HUES64 (cell line): ENCODE results near the gene WDR41.

Source experiments
- H3K27ac ChIP-seq: 2 replicates; pipeline ENCODE4 v1.7.0; 2013; ENCODE audit warnings: low read depth, low read length, inconsistent platforms
- H3K27me3 ChIP-seq: 2 replicates; pipeline ENCODE4 v1.6.1; 2013; ENCODE audit warnings: mild to moderate bottlenecking, low read length; ENCODE audit not compliant: insufficient read depth
- H3K36me3 ChIP-seq: 2 replicates; pipeline ENCODE4 v1.6.1; 2013; ENCODE audit warnings: mild to moderate bottlenecking, low read length; ENCODE audit not compliant: insufficient read depth
- H3K4me1 ChIP-seq: 2 replicates; pipeline ENCODE4 v1.6.1; 2013; ENCODE audit warnings: mild to moderate bottlenecking, low read length, moderate library complexity; ENCODE audit not compliant: insufficient read depth
- H3K4me3 ChIP-seq: 2 replicates; pipeline ENCODE4 v1.5.1; 2013; ENCODE audit warnings: mild to moderate bottlenecking, low read length, moderate library complexity
- H3K9ac ChIP-seq: 2 replicates; pipeline ENCODE4 v1.6.1; 2013; ENCODE audit warnings: mild to moderate bottlenecking, low read depth, low read length
- H3K9me3 ChIP-seq: 2 replicates; pipeline ENCODE4 v1.6.1; 2013; ENCODE audit warnings: low read depth, low read length; ENCODE audit not compliant: insufficient read depth
- WGBS: fragments of 150-250, 120-280 bp; methylation state at CpG from one replicate; pipeline ENCODE4 v1.1.7; 2013; ENCODE audit warnings: missing lambda C conversion rate; 5-methylcytosine and 5-hydroxymethylcytosine counted together

The WDR41 gene

DNA sequence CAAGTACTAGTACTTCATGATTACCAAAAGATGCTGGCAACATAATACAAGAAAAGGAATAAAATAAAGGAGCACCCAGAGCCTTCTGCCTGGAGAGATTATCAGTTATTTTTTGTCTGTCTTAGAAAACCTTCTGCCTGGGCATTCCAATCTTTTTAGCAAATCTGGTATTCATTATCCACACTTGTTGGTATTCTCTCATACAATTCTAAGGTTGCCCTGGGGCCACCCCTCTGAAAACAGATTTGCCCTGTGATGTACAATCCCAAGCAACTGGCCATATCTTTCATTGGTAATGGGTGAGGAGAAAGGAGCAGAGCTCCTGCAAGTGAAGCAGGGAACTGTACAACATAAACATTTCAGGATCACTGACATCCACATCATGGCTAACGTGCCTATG is 47.8 kb downstream of the WDR41 start:
- Histone ChIP-seq H3K27ac (no peak overlapping the region), H3K4me1 (no peaks in the 10 kb centered on the region), H3K9me3 (peaks cover 3% of the 10 kb centered on the region; the same call in 1 of the 2 replicates), H3K4me3 (no peak overlapping the region), H3K9ac (no peak overlapping the region), H3K36me3 (peaks cover 30% of the 10 kb centered on the region), H3K27me3 (no peaks in the 10 kb centered on the region)
- 97% methylated on average over 1 of the region's 1 CpG for WGBS

DNA sequence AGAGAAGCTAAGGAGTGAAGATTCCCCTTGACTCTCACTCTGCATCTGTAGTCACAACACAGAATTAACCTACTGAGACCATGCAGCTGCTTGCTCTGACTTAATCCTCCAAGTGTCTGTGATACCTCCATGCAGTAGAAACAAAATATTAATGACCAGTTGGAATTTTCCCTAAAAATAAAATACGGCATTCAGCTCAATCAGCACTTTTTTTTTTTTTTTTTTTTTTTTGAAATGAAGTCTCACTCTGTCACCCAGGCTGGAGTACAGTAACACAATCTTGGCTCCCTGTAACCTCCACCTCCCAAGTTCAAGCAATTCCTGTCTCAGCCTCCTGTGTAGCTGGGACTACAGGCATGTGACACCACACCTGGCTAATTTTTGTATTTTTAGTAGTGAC is 48.4 kb downstream of the WDR41 start:
- H3K27me3 ChIP-seq = no peaks in the 10 kb centered on the region
- 100% methylated on average over 1 of the region's 1 CpG for WGBS
- no peak overlapping the region for H3K9ac ChIP-seq
- H3K27ac ChIP-seq = no peak overlapping the region
- no peak overlapping the region for H3K4me3 ChIP-seq
- peaks cover 3% of the 10 kb centered on the region; the same call in 1 of the 2 replicates for H3K9me3 ChIP-seq
- no peaks in the 10 kb centered on the region for H3K4me1 ChIP-seq
- peaks cover 24% of the 10 kb centered on the region for H3K36me3 ChIP-seq

DNA sequence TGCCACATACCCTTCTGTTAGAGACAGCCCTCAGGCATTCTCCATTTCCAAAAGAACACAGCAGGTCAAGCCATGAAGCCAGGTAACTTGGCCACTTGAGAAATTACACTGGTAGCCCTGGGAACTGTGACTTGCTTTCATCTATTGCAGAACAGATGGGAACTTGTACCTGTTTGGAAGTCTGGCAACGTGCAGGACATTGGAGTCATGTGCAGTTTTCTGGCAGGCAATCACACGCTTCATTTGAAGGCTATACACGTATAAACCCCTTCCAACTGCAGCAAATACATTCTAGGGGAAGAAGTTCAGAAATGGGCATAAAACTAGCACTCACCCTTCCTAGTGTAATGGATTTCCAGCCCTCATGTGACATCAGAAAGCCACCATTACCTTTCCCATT is 54.0 kb downstream of the WDR41 start:
- no peak overlapping the region for H3K4me3 ChIP-seq
- no peaks in the 10 kb centered on the region for H3K9me3 ChIP-seq
- 92% methylated on average over 3 of the region's 3 CpGs for WGBS
- no peak overlapping the region for H3K27ac ChIP-seq
- H3K27me3 ChIP-seq = no peaks in the 10 kb centered on the region
- no peaks in the 10 kb centered on the region for H3K4me1 ChIP-seq
- H3K36me3 ChIP-seq = peaks cover 35% of the 10 kb centered on the region
- H3K9ac ChIP-seq = no peak overlapping the region

DNA sequence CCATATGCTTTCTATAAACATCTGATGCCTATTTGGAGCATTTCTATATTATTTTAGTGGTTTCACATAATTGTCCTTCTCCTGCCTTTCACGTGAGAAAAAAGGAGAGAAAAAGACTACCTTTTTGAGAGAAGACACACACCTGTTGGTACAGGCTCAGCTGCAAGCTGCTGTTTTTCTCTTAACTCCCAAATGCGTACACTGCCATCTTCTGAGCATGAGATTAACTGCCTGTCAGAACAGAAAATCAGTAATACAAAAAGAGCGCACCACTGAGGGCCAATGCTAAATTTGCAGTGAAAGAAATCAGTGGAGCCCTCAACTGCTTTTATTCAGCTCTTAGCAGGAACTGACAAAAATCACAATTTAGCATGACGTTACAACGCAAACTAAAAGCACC is 54.9 kb downstream of the WDR41 start:
- WGBS = 92% methylated on average over 5 of the region's 5 CpGs
- no peak overlapping the region for H3K4me3 ChIP-seq
- H3K9ac ChIP-seq = no peak overlapping the region
- H3K9me3 ChIP-seq = no peaks in the 10 kb centered on the region
- H3K36me3 ChIP-seq = peaks cover 44% of the 10 kb centered on the region
- H3K27me3 ChIP-seq = no peaks in the 10 kb centered on the region
- H3K4me1 ChIP-seq = no peaks in the 10 kb centered on the region
- H3K27ac ChIP-seq = no peak overlapping the region

DNA sequence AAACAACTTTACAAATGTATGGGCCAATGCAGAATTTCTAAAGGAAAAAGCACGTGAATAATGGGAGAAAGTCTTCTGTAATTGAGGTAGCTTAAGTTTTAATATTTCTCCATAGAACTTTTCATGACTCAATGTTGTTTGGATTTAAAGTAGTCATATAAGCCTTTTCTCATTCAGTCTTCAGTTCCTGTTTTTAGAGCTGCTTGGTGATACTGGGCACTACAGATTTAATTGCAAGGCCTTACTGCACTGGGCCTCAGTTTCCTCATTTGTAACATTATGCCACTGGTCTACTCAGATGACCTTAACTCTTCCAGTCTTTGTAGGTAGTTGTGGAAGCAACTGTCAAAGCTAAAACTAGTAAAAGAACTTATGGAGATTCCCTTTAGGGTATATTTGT is 60.4 kb downstream of the WDR41 start:
- Histone ChIP-seq H3K27ac (no peak overlapping the region), H3K9ac (no peak overlapping the region), H3K9me3 (no peaks in the 10 kb centered on the region), H3K4me3 (no peak overlapping the region), H3K4me1 (no peaks in the 10 kb centered on the region), H3K27me3 (no peaks in the 10 kb centered on the region), H3K36me3 (peaks cover 51% of the 10 kb centered on the region)
- WGBS = no CpG with 5 or more reads among the region's 1 CpG

DNA sequence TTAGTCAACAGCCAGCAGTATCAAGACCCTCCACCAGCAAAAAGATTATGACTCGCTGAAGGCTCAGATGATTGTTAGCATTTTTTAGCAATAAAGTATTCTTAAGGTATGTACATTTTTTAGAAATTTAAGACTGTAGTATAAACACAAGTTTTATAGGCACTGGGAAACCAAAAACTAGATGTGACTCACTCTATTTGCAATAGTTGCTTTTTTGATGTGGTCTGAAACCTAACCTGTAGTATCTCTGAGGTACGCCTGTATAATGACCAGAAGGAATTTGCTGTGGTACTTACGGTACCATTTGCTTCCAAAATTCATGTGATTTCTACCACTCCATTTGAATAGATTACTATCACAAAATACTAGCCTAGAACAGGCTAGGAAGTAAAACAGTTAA is 60.8 kb downstream of the WDR41 start:
- no peak overlapping the region for H3K4me3 ChIP-seq
- WGBS = 98% methylated on average over 2 of the region's 3 CpGs
- no peaks in the 10 kb centered on the region for H3K4me1 ChIP-seq
- H3K9ac ChIP-seq = no peak overlapping the region
- H3K27ac ChIP-seq = no peak overlapping the region
- no peaks in the 10 kb centered on the region for H3K9me3 ChIP-seq
- peaks cover 47% of the 10 kb centered on the region for H3K36me3 ChIP-seq
- no peaks in the 10 kb centered on the region for H3K27me3 ChIP-seq

DNA sequence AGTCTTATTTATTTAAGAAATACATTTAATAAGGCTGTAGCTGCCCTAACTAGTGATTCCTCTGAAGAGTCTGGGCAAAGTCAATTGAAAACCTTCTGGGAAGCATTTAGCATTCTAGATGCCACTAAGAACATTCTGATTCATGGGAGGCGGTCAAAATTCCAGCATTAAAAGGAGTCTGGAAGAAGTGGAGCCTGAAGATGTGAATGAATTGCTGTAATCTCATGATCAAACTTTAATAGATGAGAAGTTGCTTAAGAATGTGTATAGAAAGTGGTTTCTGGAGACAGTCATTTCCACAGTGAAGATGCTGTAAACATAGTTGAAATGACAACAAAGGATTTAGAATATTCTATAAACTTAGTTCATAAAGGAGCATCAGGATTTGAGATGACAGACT is 61.4 kb downstream of the WDR41 start:
- no peak overlapping the region for H3K4me3 ChIP-seq
- peaks cover 46% of the 10 kb centered on the region for H3K36me3 ChIP-seq
- 90% methylated on average over 1 of the region's 1 CpG for WGBS
- H3K9me3 ChIP-seq = no peaks in the 10 kb centered on the region
- H3K4me1 ChIP-seq = no peaks in the 10 kb centered on the region
- no peak overlapping the region for H3K9ac ChIP-seq
- no peaks in the 10 kb centered on the region for H3K27me3 ChIP-seq
- no peak overlapping the region for H3K27ac ChIP-seq

DNA sequence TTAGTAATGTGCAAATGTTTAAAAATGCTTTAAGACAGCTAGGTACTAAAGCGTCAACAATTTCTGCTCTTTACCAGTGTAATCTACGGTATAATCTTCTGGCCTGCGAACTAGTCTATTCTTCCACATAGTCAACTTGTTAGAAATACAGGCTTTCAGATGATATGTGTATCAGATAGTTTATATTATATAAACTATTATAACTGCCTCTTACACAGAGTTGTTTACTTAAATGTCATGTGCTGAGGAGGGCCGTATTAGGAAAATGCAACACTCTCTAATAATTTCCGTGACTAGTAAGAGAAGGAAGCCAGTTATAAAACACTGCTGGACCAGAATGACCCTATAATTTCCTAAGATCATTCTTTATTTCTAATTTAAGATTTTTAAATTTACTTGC is 63.6 kb downstream of the WDR41 start:
- H3K9me3 ChIP-seq = no peaks in the 10 kb centered on the region
- H3K4me3 ChIP-seq = no peak overlapping the region
- H3K9ac ChIP-seq = no peak overlapping the region
- H3K36me3 ChIP-seq = peaks cover 40% of the 10 kb centered on the region
- WGBS = 96% methylated on average over 5 of the region's 5 CpGs
- H3K27ac ChIP-seq = no peak overlapping the region
- no peaks in the 10 kb centered on the region for H3K27me3 ChIP-seq
- H3K4me1 ChIP-seq = no peaks in the 10 kb centered on the region

DNA sequence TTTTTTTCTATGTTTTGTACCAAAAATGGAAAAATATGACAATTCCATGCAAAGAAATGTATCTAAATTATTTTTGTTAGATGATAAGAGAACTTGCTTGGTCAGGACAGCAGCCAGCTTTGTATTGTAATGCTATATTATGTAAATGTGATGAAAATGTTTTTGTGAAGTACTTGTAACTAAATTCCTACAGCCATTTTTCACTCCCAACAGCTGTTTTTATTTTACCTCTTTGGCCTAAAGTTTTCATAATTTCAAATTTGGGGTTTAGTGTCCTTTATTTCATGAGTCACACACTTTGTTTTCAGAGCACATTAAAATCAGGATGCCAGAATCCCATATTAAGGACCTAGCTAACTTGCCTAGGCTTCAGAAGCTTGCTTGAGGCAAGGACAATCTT is 64.1 kb downstream of the WDR41 start:
- Histone ChIP-seq H3K27ac (no peak overlapping the region), H3K9ac (no peak overlapping the region), H3K27me3 (no peaks in the 10 kb centered on the region), H3K36me3 (peaks cover 35% of the 10 kb centered on the region), H3K9me3 (0 out of 2 replicates have a peak, but pooled peaks cover 2% of the 10 kb centered on the region), H3K4me3 (no peak overlapping the region), H3K4me1 (no peaks in the 10 kb centered on the region)

DNA sequence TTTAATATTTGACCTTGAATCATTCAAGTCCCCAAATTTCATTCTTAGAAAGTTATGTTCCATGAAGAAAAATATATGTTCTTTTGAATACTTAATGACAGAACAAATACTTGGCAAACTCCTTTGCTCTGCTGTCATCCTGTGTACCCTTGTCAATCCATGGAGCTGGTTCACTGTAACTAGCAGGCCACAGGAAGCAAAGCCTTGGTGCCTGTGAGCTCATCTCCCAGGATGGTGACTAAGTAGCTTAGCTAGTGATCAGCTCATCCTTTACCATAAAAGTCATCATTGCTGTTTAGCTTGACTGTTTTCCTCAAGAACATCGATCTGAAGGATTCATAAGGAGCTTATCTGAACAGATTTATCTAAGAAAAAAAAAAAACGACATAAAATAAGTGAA is 65.4 kb downstream of the WDR41 start:
- Histone ChIP-seq H3K27me3 (no peaks in the 10 kb centered on the region), H3K4me1 (no peaks in the 10 kb centered on the region), H3K36me3 (peaks cover 22% of the 10 kb centered on the region), H3K27ac (no peak overlapping the region), H3K9me3 (0 out of 2 replicates have a peak, but pooled peaks cover 2% of the 10 kb centered on the region), H3K4me3 (no peak overlapping the region), H3K9ac (no peak overlapping the region)
- WGBS = 87% methylated on average over 2 of the region's 2 CpGs

DNA sequence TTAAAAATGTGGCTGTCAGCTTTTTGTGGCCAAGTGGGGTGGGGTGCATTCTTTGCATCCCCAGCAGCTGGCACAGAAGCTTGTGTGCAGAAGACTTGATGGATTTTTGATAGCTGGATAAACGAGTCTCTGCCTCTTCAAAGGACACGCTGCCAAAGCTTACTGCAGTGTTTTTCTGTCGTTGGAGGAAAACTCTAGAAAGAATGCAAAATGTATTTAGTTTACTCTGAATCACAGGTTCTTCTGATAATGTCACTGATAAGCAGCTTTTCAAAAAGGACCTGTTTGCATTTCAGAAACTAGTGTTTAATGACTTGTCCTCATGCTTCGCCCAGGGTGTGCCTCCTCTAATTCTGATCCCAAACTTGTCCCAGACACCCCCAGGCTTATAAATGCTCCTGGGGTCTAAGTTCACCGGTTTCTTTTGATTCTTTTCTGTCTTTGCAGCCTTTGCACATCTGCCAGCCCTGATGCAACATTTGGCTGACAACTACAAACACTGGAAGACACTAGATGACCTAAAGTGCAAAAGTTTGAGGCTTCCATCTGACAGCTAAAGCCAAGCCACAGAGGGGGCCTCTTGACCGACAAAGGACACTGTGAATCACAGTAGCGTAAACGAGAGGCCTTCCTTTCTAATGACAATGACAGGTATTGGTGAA is 66.0 kb downstream of the WDR41 start:
- no peaks in the 10 kb centered on the region for H3K4me1 ChIP-seq
- H3K4me3 ChIP-seq = no peak overlapping the region
- H3K9me3 ChIP-seq = 0 out of 2 replicates have a peak, but pooled peaks cover 2% of the 10 kb centered on the region
- H3K27me3 ChIP-seq = no peaks in the 10 kb centered on the region
- H3K36me3 ChIP-seq = peaks cover 19% of the 10 kb centered on the region
- H3K9ac ChIP-seq = no peak overlapping the region
- H3K27ac ChIP-seq = no peak overlapping the region
- whole genome bisulfite sequencing = 89% methylated on average over 8 of the region's 8 CpGs

DNA sequence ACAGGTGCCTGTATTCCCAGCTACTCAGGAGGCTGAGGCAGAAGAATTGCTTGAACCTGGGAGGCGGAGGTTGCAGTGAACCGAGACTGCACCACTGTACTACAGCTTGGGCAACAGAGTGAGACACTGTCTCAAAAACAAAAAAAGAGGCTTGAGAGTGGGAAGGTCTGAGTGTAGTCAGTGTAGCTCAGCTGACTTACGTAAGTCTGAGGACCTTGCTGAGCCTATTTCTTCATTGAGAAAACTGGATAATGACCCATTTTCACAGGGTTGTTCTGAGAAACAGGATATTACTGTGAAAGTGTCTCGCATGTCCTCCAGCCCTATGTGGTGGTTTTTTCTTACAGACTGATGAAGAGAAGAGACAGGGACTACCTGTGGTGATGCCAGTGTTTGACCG is 66.7 kb downstream of the WDR41 start:
- Histone ChIP-seq H3K36me3 (peaks cover 12% of the 10 kb centered on the region), H3K27me3 (no peaks in the 10 kb centered on the region), H3K9me3 (0 out of 2 replicates have a peak, but pooled peaks cover 2% of the 10 kb centered on the region), H3K9ac (no peak overlapping the region), H3K27ac (no peak overlapping the region), H3K4me1 (no peaks in the 10 kb centered on the region), H3K4me3 (no peak overlapping the region)
- WGBS = 91% methylated on average over 5 of the region's 5 CpGs
